ENCODE measurements around the gene ILK.

The ILK gene

GRCh38 chr11:6608726-6609501 lies 5.3 kb downstream of the ILK start:
- H3K27me3 ChIP-seq (ENCODE audit: control insufficient read depth, insufficient read depth, low read length) = no peaks in the 10 kb centered on the region
- H3K36me3 ChIP-seq (ENCODE audit: control insufficient read depth, insufficient read depth, low read length) = peaks cover 45% of the 10 kb centered on the region
- H3K9ac ChIP-seq (ENCODE audit: low read depth, low read length) = no peak overlapping the region
- H3K4me1 ChIP-seq (ENCODE audit: control insufficient read depth, insufficient read depth, low read length) = peaks cover 27% of the 10 kb centered on the region
- H3K4me3 ChIP-seq (ENCODE audit: low read depth, low read length) = no peak overlapping the region
- H3K9me3 ChIP-seq (ENCODE audit: control insufficient read depth, insufficient read depth, low read length) = no peaks in the 10 kb centered on the region
- H3K27ac ChIP-seq (ENCODE audit: low read depth, low read length) = peak overlapping the region; percentile 14

GRCh38 chr11:6609502-6610015 lies 6.0 kb downstream of the ILK start:
- Histone ChIP-seq H3K27me3 (ENCODE audit: control insufficient read depth, insufficient read depth, low read length) (no peaks in the 10 kb centered on the region), H3K4me1 (ENCODE audit: control insufficient read depth, insufficient read depth, low read length) (peaks cover 26% of the 10 kb centered on the region), H3K27ac (ENCODE audit: low read depth, low read length) (no peak overlapping the region), H3K4me3 (ENCODE audit: low read depth, low read length) (no peak overlapping the region), H3K9ac (ENCODE audit: low read depth, low read length) (no peak overlapping the region), H3K36me3 (ENCODE audit: control insufficient read depth, insufficient read depth, low read length) (peaks cover 51% of the 10 kb centered on the region), H3K9me3 (ENCODE audit: control insufficient read depth, insufficient read depth, low read length) (no peaks in the 10 kb centered on the region)

- peaks cover 62% of the 10 kb centered on the region for H3K36me3 ChIP-seq (ENCODE audit: control insufficient read depth, insufficient read depth, low read length)
- H3K4me1 ChIP-seq (ENCODE audit: control insufficient read depth, insufficient read depth, low read length) = peaks cover 20% of the 10 kb centered on the region
- H3K27ac ChIP-seq (ENCODE audit: low read depth, low read length) = peak overlapping the region; percentile 99
- H3K4me3 ChIP-seq (ENCODE audit: low read depth, low read length) = no peak overlapping the region
- H3K9me3 ChIP-seq (ENCODE audit: control insufficient read depth, insufficient read depth, low read length) = no peaks in the 10 kb centered on the region
- no peaks in the 10 kb centered on the region for H3K27me3 ChIP-seq (ENCODE audit: control insufficient read depth, insufficient read depth, low read length)
- no peak overlapping the region; the same call in 1 of the 2 replicates for H3K9ac ChIP-seq (ENCODE audit: low read depth, low read length)
Measured at GRCh38 chr11:6610591-6610990, 7.0 kb downstream of the ILK start.

GRCh38 chr11:6611092-6611962 lies 7.8 kb downstream of the ILK start:
- Histone ChIP-seq H3K4me3 (ENCODE audit: low read depth, low read length) (peak overlapping the region; percentile 88), H3K9me3 (ENCODE audit: control insufficient read depth, insufficient read depth, low read length) (no peaks in the 10 kb centered on the region), H3K9ac (ENCODE audit: low read depth, low read length) (peak overlapping the region; percentile 95), H3K36me3 (ENCODE audit: control insufficient read depth, insufficient read depth, low read length) (peaks cover 67% of the 10 kb centered on the region), H3K27me3 (ENCODE audit: control insufficient read depth, insufficient read depth, low read length) (no peaks in the 10 kb centered on the region), H3K4me1 (ENCODE audit: control insufficient read depth, insufficient read depth, low read length) (peaks cover 18% of the 10 kb centered on the region), H3K27ac (ENCODE audit: low read depth, low read length) (peak overlapping the region; percentile 99)

- H3K4me3 ChIP-seq (ENCODE audit: low read depth, low read length) = peak overlapping the region; percentile 88
- no peaks in the 10 kb centered on the region for H3K9me3 ChIP-seq (ENCODE audit: control insufficient read depth, insufficient read depth, low read length)
- peaks cover 72% of the 10 kb centered on the region for H3K36me3 ChIP-seq (ENCODE audit: control insufficient read depth, insufficient read depth, low read length)
- no peaks in the 10 kb centered on the region for H3K27me3 ChIP-seq (ENCODE audit: control insufficient read depth, insufficient read depth, low read length)
- H3K9ac ChIP-seq (ENCODE audit: low read depth, low read length) = peak overlapping the region; percentile 95
- H3K4me1 ChIP-seq (ENCODE audit: control insufficient read depth, insufficient read depth, low read length) = peaks cover 12% of the 10 kb centered on the region
- peak overlapping the region; percentile 99 for H3K27ac ChIP-seq (ENCODE audit: low read depth, low read length)
Measured at GRCh38 chr11:6611963-6612212, 8.3 kb downstream of the ILK start.

- peak within 1 kb of the TSS; percentile 99 for H3K27ac ChIP-seq (ENCODE audit: low read depth, low read length)
- H3K27me3 ChIP-seq (ENCODE audit: control insufficient read depth, insufficient read depth, low read length) = no peaks in the 10 kb centered on the region
- H3K4me3 ChIP-seq (ENCODE audit: low read depth, low read length) = peak within 1 kb of the TSS; percentile 88
- H3K9ac ChIP-seq (ENCODE audit: low read depth, low read length) = peak within 1 kb of the TSS; percentile 95
- peaks cover 8% of the 10 kb centered on the region; the same call in 1 of the 2 replicates for H3K4me1 ChIP-seq (ENCODE audit: control insufficient read depth, insufficient read depth, low read length)
- H3K9me3 ChIP-seq (ENCODE audit: control insufficient read depth, insufficient read depth, low read length) = no peaks in the 10 kb centered on the region
- H3K36me3 ChIP-seq (ENCODE audit: control insufficient read depth, insufficient read depth, low read length) = peaks cover 71% of the 10 kb centered on the region
Measured at GRCh38 chr11:6612213-6613041, 8.9 kb downstream of the ILK start, which contains the start of gene TAF10. TAF10 (minus strand) TSS chr11:6612216; CDS start chr11:6612189, 27 bp downstream.

- Histone ChIP-seq H3K4me3 (ENCODE audit: low read depth, low read length) (no peak overlapping the region), H3K9me3 (ENCODE audit: control insufficient read depth, insufficient read depth, low read length) (no peaks in the 10 kb centered on the region), H3K36me3 (ENCODE audit: control insufficient read depth, insufficient read depth, low read length) (peaks cover 60% of the 10 kb centered on the region), H3K27me3 (ENCODE audit: control insufficient read depth, insufficient read depth, low read length) (no peaks in the 10 kb centered on the region), H3K27ac (ENCODE audit: low read depth, low read length) (peak overlapping the region; percentile 99), H3K4me1 (ENCODE audit: control insufficient read depth, insufficient read depth, low read length) (peaks cover 8% of the 10 kb centered on the region), H3K9ac (ENCODE audit: low read depth, low read length) (no peak overlapping the region)
Measured at GRCh38 chr11:6613496-6613895, 9.9 kb downstream of the ILK start.

- Histone ChIP-seq H3K27me3 (ENCODE audit: control insufficient read depth, insufficient read depth, low read length) (no peaks in the 10 kb centered on the region), H3K4me3 (ENCODE audit: low read depth, low read length) (no peak overlapping the region), H3K4me1 (ENCODE audit: control insufficient read depth, insufficient read depth, low read length) (peaks cover 12% of the 10 kb centered on the region), H3K36me3 (ENCODE audit: control insufficient read depth, insufficient read depth, low read length) (peaks cover 50% of the 10 kb centered on the region), H3K9me3 (ENCODE audit: control insufficient read depth, insufficient read depth, low read length) (no peaks in the 10 kb centered on the region), H3K9ac (ENCODE audit: low read depth, low read length) (no peak overlapping the region), H3K27ac (ENCODE audit: low read depth, low read length) (no peak overlapping the region)
Measured at GRCh38 chr11:6614446-6614845, 10.9 kb downstream of the ILK start.

GRCh38 chr11:6615046-6615445 lies 11.5 kb downstream of the ILK start:
- no peaks in the 10 kb centered on the region for H3K27me3 ChIP-seq (ENCODE audit: control insufficient read depth, insufficient read depth, low read length)
- H3K9ac ChIP-seq (ENCODE audit: low read depth, low read length) = no peak overlapping the region
- peaks cover 18% of the 10 kb centered on the region for H3K4me1 ChIP-seq (ENCODE audit: control insufficient read depth, insufficient read depth, low read length)
- peaks cover 44% of the 10 kb centered on the region for H3K36me3 ChIP-seq (ENCODE audit: control insufficient read depth, insufficient read depth, low read length)
- no peak overlapping the region for H3K4me3 ChIP-seq (ENCODE audit: low read depth, low read length)
- H3K9me3 ChIP-seq (ENCODE audit: control insufficient read depth, insufficient read depth, low read length) = no peaks in the 10 kb centered on the region
- H3K27ac ChIP-seq (ENCODE audit: low read depth, low read length) = no peak overlapping the region

GRCh38 chr11:6615882-6616585 lies 12.5 kb downstream of the ILK start:
- Histone ChIP-seq H3K4me3 (ENCODE audit: low read depth, low read length) (no peak overlapping the region), H3K36me3 (ENCODE audit: control insufficient read depth, insufficient read depth, low read length) (peaks cover 35% of the 10 kb centered on the region), H3K9me3 (ENCODE audit: control insufficient read depth, insufficient read depth, low read length) (no peaks in the 10 kb centered on the region), H3K4me1 (ENCODE audit: control insufficient read depth, insufficient read depth, low read length) (peaks cover 27% of the 10 kb centered on the region), H3K9ac (ENCODE audit: low read depth, low read length) (no peak overlapping the region), H3K27ac (ENCODE audit: low read depth, low read length) (no peak overlapping the region), H3K27me3 (ENCODE audit: control insufficient read depth, insufficient read depth, low read length) (no peaks in the 10 kb centered on the region)
